HG03442 (cell line): ENCODE measurements around the gene KANK2.

Source experiments
- ATAC-seq: cut with Tn5 transposase; IDR thresholded peaks from one replicate; pipeline ENCODE4 v1.9.1; 2021; ENCODE audit warnings: mild to moderate bottlenecking, moderate library complexity; ENCODE audit not compliant: unreplicated experiment

The KANK2 gene

GRCh38 chr19:11226716-11227166, 29.4 kb upstream of the KANK2 start:
- ATAC-seq: no peak

- ATAC-seq: no peak
These were observed 28.5 kb upstream of the KANK2 start for GRCh38 chr19:11225815-11226214.

- no peak for ATAC-seq
These were observed 27.8 kb upstream of the KANK2 start for GRCh38 chr19:11225172-11225571.

GRCh38 chr19:11224429-11224828, 27.1 kb upstream of the KANK2 start:
- ATAC-seq: no peak

- ATAC-seq: no peak
These were observed 25.9 kb upstream of the KANK2 start for GRCh38 chr19:11223200-11223599.

- no peak for ATAC-seq
These were observed 23.8 kb upstream of the KANK2 start for GRCh38 chr19:11221082-11221598.

DNA sequence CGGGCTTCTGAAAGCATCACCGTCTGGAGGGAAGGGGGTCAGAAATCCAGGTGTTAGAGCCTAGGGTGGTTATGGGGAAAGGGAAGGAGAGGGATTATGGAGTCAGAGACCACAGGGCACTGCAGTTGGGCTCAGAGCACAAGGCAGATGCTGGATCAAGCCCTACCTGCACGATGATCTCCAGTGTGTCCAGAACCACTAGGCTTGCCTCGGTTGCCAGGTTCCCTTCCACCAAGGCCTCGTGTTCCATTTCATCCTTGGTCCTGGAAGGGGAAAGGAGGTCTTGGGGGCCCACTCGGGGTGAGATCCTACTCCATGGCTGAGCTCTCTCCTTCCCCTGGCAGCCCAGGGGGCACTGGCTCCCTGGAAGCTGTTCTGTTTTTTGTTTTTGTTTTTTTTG, 17.0 kb upstream of the KANK2 start:
- ATAC-seq: no peak

GRCh38 chr19:11210656-11210928, 13.2 kb upstream of the KANK2 start:
- ATAC-seq: no peak

DNA sequence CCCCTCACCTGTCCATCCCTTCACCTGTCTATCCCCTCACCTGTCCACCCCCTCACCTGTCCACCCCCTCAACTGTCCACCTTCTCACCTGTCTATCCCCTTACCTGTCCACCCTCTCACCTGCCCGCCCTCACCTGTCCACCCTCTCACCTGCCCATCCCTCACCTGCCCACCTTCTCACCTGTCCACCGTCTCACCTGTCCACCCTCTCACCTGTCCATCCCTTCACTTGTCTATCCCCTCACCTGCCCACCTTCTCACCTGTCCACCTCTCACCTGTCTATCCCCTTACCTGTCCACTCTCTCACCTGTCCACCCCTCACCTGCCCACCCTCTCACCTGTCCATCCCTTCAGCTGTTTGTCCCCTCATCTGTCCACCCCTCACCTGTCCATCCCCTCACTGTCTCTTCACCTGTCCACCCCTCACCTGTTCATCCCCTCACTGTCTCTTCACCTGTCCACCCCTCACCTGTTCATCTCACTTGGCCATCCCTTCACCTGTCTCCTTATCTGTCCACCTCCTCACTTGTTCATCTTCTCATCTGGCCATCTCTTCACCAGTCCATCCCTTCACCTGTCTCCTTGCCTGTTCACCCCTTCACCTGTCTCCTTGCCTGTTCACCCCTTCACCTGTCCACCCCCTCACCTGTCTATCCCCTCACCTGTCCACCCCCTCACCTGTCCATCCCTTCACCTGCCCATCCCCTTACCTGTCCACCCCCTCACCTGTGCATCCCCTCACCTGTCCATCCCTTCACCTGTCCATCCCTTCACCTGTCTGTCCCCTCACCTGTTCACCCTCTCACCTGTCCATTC, 12.7 kb upstream of the KANK2 start:
- ATAC-seq: no peak

DNA sequence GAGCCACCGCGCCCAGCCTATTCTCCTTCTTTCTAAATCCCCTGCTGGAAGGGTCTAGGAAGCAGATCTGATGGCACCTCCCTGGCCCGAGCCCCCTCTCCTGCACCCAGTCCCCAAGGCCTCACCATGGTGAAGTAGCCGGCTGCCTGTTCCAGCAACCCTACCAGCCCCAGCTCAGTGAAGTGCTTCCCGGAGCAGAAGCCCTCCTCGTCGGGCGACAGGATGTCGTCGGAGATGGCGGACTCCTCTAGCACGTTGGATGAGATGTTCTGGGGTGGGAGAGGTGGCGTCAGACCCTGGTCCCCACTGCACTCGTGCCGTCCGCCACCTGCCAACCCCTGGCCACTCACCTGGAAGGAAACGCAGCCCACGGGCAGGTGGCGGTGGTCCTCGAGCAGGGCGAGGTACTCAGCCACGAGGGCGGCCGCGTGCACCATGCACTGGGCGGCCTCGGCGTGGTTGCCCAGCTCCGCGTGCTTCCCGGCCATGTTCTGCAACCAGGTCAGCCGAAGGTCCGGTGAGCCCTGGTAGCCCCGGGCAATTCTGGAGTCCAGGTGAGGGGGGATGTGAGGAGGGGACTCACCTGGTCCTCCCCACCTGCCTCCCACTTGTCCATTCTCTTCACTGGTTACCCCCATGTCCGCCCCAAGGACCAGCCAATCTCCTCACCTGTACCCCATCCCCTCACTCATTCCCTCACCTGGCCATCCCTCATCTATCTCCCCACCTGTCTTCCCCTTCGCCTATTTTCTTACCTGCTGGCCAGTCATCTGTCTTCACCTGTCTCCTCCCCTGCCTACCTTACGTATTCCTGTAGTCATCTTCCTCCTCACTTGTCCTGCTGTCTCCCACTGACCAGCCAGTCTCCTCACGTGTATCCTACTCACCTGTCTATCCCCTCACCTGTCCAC, 11.5 kb upstream of the KANK2 start:
- no peak for ATAC-seq

DNA sequence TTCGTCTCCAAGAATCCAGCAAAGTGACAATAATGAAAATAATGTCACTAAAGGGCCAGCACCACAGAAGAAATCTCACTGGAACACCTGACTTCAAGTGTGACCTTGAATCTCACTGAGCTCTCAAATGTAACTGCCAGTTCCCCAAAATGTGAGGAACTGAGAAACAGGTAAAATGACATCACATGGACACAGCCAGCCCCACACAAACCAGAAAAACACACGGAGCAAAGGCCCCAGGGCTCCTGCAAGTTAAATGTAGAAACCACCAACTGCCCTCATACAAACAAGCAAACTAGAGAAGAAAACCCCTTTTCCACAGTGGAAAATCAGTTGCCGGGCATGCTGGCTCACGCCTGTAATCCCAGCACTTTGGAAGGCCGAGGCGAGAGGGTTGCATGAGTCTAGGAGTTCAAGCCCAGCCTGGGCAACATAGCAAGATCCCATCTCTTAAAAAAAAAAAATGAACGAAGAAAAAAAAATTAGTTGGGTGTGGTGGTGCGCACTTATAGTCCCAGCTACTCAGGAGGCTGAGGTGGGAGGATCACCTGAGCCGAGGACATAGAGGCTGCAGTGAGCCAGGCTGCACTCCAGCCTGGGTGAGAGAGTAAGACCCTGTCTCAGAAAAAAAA, 8.7 kb upstream of the KANK2 start:
- no peak for ATAC-seq

DNA sequence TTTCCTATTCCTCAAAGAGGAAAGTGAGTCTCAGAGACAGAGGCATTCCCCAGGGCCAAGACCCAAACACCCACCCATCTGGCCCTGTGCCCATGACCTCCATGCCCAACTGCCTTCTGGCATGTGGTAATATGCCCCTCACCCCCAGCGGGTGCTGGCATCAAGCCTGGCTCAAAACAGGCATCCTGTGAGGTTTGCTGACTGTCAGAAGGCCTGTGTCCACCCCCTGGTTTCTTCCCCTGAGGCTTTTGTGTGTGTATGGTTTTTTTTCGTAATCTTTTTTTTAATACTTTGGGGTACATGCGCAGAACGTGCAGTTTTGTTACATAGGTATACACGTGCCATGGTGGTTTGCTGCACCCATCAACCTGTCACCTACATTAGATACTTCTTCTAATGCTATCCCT, 7.6 kb upstream of the KANK2 start:
- ATAC-seq: no peak

GRCh38 chr19:11204076-11204602, 6.8 kb upstream of the KANK2 start:
- no peak for ATAC-seq

DNA sequence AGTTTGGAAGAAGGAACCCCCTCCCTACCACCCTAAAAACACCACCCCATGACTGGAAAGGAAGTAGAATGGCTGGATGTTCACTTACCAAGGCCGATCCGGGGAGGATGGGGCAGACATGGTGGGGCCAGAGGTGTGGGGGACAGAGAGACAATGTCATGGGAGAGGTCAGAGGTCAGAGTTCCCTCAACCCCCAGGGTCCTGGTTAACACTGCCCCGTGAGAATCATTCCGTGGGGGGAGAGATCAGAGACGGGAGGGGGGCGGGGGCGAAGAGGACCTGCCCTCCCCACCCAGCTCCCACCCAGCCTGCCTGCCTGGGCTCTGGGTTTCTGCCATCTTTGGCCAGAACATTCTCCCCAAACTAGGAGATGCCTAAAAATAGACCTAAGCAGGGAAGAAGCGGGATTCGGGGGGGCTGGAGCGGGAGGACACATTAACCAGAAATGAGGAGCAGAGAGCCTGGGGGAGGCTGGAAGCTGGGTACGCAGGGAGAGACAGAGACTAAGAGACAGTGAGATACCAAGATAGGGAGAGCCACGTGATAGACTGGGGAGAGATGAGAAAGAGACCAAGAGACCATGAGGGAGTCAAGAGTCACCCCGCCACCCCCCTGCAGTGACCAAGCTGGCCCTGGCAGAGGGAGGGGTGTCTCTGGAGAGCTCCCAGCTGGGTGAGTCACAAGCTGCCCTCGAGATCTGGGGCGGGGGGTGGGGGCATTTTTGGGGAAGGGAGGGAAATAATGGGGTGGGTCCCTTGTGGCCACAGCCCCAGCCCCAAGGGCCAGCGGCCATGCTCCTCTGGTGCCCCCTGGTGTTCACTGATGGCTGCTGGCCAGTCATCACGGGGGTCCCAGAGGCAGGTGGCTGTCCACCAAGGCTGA, 6.1 kb upstream of the KANK2 start:
- no peak for ATAC-seq

GRCh38 chr19:11202488-11203193, 5.3 kb upstream of the KANK2 start:
- no peak for ATAC-seq

- ATAC-seq: no peak
These were observed 4.4 kb upstream of the KANK2 start for GRCh38 chr19:11201791-11202190.

DNA sequence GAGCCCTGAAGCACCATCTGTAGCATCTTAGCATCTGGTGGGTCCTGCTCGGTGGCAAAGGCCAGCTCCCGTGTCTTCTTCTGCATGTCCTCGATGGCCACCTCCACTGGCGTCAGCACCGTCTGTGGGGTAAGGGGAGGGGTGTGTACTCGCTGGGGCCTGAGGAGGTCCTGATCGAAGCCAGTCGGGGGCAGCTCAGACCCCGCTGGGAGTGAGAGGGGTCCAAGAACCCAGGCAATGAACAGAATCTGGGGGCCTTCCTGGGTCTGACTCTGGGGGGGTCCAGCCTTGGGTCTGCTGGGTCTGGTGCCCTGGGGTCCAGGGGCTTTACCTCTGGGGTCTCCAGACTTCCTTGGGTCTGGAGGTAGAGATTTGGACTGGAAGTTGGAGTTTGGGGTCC, 3.6 kb upstream of the KANK2 start:
- ATAC-seq: no peak

DNA sequence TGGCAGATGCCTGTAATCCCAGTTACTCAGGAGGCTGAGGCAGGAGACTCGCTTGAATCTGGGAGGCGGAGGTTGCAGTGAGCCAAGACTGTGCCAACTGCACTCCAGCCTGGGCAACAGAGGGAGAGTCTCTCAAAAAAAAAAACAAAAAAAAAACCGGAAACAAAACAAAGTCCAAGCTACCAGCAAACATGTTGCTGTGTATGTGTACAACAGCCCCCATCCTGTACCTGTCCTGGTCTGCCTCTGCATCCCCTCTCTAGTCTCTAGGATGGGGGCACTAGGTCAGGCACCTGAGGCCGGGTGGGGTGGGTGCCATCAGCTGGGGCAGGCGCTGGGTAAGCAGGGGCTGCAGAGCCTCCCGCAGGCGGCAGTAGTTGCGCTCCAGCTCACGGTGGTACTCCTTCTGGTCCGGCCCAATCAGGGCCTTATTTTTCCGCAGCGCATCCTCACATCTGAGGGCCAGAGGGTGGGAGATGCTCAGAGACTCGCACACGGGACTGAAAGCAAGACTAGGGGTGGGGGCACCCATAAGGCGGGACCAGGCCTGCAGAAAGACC, 2.8 kb upstream of the KANK2 start:
- ATAC-seq: no peak

GRCh38 chr19:11199517-11199916, 2.2 kb upstream of the KANK2 start:
- ATAC-seq: no peak
